ENCODE data around the gene SAPCD2.

SAPCD2 gene

GRCh38 chr9:137080260-137081122 lies 10.1 kb upstream of the SAPCD2 start:
- FAIRE-seq, result no peak

- no peak for FAIRE-seq
Observed at GRCh38 chr9:137079401-137079787, 9.0 kb upstream of the SAPCD2 start.

GRCh38 chr9:137078701-137079400 lies 8.5 kb upstream of the SAPCD2 start:
- no peak for FAIRE-seq

GRCh38 chr9:137077758-137078693 lies 7.7 kb upstream of the SAPCD2 start:
- no peak for FAIRE-seq

GRCh38 chr9:137077010-137077747 lies 6.8 kb upstream of the SAPCD2 start, which contains the start of gene UAP1L1:
Gene UAP1L1, plus strand, starts transcription at chr9:137077517. Its CDS starts 16 bp downstream, at chr9:137077533.
- FAIRE-seq, result no peak

- no peak for FAIRE-seq
Observed at GRCh38 chr9:137076636-137077009, 6.3 kb upstream of the SAPCD2 start.

GRCh38 chr9:137075275-137075775 lies 5.0 kb upstream of the SAPCD2 start:
- FAIRE-seq, result no peak

- no peak for FAIRE-seq
Observed at GRCh38 chr9:137074657-137075274, 4.4 kb upstream of the SAPCD2 start.

- FAIRE-seq, result no peak
Observed at GRCh38 chr9:137073992-137074399, 3.6 kb upstream of the SAPCD2 start.

GRCh38 chr9:137071282-137071681 lies 925 bp upstream of the SAPCD2 start:
- FAIRE-seq, result no peak

GRCh38 chr9:137070906-137071275 lies 534 bp upstream of the SAPCD2 start:
- no peak for FAIRE-seq

GRCh38 chr9:137069508-137070091 lies 757 bp downstream of the SAPCD2 start:
- no peak for FAIRE-seq

GRCh38 chr9:137068539-137069507 lies 1.5 kb downstream of the SAPCD2 start:
- no peak for FAIRE-seq

- FAIRE-seq, result no peak
Observed at GRCh38 chr9:137067860-137068538, 2.4 kb downstream of the SAPCD2 start.

GRCh38 chr9:137066096-137066861 lies 4.1 kb downstream of the SAPCD2 start:
- FAIRE-seq, result no peak

GRCh38 chr9:137065336-137065967 lies 4.9 kb downstream of the SAPCD2 start:
- FAIRE-seq, result no peak

- FAIRE-seq, result no peak
Observed at GRCh38 chr9:137064880-137065164, 5.5 kb downstream of the SAPCD2 start.

All from A204.1 (cell line).